OCI-M2 (cell line): ENCODE data around the gene MLEC.

ENCODE experiments used
- DNase-seq: peaks from one replicate; lab custom pipeline; 2025; ENCODE audit not compliant: unreplicated experiment; lab: John Stamatoyannopoulos, UW

Gene MLEC

DNA sequence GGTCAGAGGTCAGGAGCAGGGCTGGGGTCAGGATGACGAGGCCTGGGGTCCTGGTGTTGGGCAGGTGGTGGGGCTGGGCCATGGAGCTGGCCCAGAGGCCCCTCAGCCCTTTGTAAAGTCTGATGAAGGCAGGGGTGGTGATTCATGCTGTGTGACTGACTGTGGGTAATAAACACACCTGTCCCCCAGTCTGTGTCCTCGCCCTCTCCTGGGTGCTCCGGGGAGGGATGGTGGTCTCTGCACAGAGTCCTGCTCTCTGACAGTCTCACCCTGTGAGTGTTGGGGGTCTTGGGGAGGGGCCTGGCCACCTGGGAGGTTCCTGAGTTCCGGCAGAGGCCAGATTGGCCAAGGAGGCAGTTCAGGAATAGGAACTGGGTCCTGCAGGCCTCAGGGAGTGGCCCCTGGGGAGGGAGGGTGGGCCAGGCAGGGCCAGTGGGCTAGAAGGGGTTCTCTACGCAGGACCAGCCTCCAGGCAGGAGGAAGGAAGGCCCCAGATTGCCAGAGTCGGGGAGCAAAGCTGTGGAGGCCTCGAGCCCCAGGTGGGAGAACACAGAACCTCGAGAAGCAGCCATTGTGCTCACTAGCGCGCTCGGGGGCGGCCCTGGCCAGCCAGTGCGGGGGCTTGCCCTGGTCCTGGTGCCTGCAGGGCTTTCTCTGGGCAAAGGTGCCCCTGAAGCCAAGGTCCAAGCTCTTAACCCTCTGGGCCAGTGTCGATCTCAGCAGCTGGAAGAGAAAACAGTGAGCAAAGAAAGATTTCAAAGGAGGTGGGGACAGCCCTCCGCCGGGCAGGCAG is 53.1 kb downstream of the MLEC start:
- DNase-seq, result no peak

GRCh38 chr12:120740871-120741270 is 53.9 kb downstream of the MLEC start:
- no peak for DNase-seq

DNA sequence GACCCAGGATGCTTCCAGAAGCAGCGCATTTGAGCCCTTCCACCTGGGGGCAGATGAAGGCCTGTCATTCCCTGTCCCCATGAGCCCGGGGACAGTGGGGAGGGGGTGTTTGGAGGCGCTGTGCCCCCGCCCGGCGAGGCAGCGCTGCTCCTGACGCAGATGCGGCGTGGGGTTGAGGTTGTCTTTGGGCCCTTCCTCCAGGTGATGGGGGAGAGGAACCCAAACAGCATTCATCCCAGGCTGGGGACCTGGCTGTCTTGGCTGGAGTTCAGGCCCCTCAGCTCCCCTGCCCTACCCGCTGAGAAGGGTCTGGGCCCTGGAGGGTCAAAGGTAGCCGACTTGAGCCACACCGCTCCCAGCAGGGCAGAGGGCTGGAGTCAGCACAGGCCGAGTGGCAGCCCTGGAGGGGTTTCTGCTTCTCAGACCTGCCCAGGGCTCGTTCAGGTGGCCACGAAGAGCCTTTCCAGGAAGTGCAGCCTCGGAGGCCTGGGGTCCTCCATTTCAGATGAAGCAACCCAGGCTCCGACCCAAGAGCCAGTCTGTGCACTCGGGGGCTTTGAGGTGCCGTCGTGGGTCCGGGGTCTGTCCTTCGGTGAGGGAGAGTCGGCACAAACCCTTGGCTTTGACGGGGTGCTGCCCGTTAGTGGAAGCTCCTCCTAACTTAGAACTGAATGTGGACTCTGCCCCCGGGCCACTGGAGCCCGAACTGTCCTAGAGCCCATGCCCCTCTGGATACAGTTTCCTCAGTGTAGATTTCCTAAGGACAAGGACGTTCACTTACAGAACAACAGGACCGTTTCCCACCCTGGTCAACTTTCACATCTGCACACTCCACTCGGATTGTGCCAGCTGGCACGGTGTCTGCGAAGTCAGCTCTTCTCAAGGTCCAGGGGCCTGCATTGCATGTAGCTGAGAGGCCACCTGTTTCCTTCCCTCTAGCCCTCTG is 54.8 kb downstream of the MLEC start:
- no peak for DNase-seq

DNA sequence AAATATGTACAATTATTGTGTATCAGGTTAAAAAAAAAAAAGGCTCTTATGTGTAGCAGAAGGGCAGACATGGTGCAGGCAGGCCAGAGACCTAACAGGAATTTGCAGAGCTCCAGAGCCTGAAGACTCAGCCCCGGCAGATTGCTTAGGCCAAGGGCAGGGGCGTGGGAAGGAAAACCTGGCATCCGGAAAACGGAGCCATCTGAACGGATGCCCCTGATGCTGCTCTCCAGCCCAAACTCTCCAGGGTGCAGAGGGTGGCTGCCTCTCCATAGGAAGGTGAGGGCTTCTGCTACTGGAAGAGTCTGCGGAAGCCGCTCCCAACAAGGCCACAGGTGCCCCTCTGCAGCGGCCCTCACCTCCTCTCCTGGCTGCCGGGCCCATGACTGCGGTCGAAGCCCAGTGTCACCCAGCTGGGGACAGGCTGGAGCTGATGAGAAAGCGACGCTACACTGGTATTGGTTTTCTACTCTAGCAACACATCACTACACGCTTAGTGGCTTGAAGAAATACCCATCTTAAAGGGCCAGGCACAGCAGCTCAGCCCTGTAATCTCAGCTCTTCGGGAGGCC is 58.1 kb downstream of the MLEC start:
- no peak for DNase-seq

- DNase-seq, result no peak
These were observed 61.3 kb downstream of the MLEC start for GRCh38 chr12:120748242-120748641.

DNA sequence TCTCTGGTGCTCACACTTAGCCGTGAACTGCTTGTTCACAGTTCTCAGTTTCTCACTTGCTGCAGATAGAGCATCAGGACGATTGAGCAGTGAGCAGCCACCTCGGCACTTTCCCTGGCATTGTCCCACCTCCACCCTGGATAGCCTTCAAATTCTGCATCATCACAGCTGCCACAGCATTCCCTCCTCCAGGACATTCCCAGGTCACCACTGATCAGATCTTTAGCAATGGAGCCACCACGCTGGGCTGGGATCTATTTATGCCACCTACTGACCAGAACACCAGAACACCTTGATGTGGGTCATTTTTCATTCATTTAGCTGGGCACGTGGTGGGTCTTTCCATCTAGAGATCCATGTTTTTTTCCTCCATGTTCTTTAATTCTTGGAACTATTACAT is 62.3 kb downstream of the MLEC start:
- no peak for DNase-seq

DNA sequence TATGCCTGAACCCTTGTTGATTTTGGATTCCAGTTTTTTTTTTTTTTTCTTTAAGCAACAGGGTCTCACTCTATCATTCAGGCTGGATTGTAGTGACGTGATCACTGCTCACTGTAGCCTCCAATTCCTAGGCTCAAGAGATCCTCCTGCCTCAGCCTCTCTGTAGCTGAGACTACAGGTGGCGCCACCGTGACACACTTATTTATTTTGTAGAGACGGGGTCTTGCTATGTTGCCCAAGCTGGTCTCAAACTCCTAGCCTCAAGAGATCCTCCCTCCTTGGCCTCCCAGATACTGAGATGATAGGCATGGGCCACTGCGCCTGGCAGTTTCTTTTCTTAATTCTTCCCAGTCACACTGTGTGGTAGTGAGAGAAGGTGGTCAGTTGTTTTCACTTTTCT is 63.9 kb downstream of the MLEC start:
- no peak for DNase-seq

- DNase-seq, result no peak
These were observed 64.4 kb downstream of the MLEC start for GRCh38 chr12:120751389-120751788.
